DOHH2 (cell line): ENCODE results near the gene SIAH2.

Source experiments
- H3F3A ChIP-seq: fragments of 200-600 bp; sonication (generic), shearing (Covaris generic); 2 replicates; pipeline ENCODE4 v1.6.0; 2016; ENCODE audit warnings: antibody characterized with exemption, mild to moderate bottlenecking; ENCODE audit not compliant: control insufficient read depth, insufficient read depth
- H3K27ac ChIP-seq: fragments of 200-600 bp; sonication (generic); 2 replicates; pipeline ENCODE4 v1.5.1; 2014; ENCODE audit warnings: low read depth, mild to moderate bottlenecking, low read length, moderate library complexity
- H3K27me3 ChIP-seq: fragments of 200-600 bp; sonication (generic); 2 replicates; pipeline ENCODE4 v1.6.1; 2014; ENCODE audit warnings: mild to moderate bottlenecking, low read length, mixed read lengths; ENCODE audit not compliant: control insufficient read depth
- H3K36me3 ChIP-seq: fragments of 200-600 bp; sonication (generic); 2 replicates; pipeline ENCODE4 v1.6.1; 2014; ENCODE audit warnings: mild to moderate bottlenecking, low read length, moderate library complexity, mixed read lengths; ENCODE audit not compliant: control insufficient read depth
- H3K4me1 ChIP-seq: fragments of 200-600 bp; sonication (generic); 2 replicates; pipeline ENCODE4 v1.6.1; 2014; ENCODE audit warnings: mild to moderate bottlenecking, low read length, mixed read lengths; ENCODE audit not compliant: control insufficient read depth
- H3K4me2 ChIP-seq: fragments of 200-600 bp; sonication (generic); 2 replicates; pipeline ENCODE4 v1.6.0; 2014; ENCODE audit warnings: mild to moderate bottlenecking, low read length, moderate library complexity
- H3K4me3 ChIP-seq: fragments of 200-600 bp; sonication (generic); 2 replicates; pipeline ENCODE4 v1.5.1; 2014; ENCODE audit warnings: mild to moderate bottlenecking, low read length, mixed read lengths
- H3K79me2 ChIP-seq: fragments of 200-600 bp; sonication (generic); 2 replicates; pipeline ENCODE4 v1.6.1; 2014; ENCODE audit warnings: mild to moderate bottlenecking, low read length, mixed read lengths; ENCODE audit not compliant: control insufficient read depth
- H3K9me2 ChIP-seq: fragments of 200-600 bp; sonication (generic); replicated peaks from 2 replicates; pipeline ENCODE4 v1.6.1; 2014; ENCODE audit warnings: mild to moderate bottlenecking, low read length, mixed read lengths; ENCODE audit not compliant: control insufficient read depth
- H3K9me3 ChIP-seq: fragments of 200-600 bp; sonication (generic); 2 replicates; pipeline ENCODE4 v1.6.1; 2014; ENCODE audit warnings: antibody characterized with exemption, low read length, mixed read lengths; ENCODE audit not compliant: control insufficient read depth, insufficient read depth
- H4K20me1 ChIP-seq: fragments of 200-600 bp; sonication (generic); 2 replicates; pipeline ENCODE4 v1.6.0; 2014; ENCODE audit warnings: low read depth, mild to moderate bottlenecking, antibody characterized with exemption, low read length, moderate library complexity; ENCODE audit not compliant: control insufficient read depth, insufficient read depth
- EZH2phosphoT487 ChIP-seq: fragments of 200-600 bp; sonication (generic); IDR thresholded peaks from 2 replicates; pipeline ENCODE4 v1.6.1; 2017; ENCODE audit warnings: borderline replicate concordance, mild to moderate bottlenecking, antibody characterized with exemption, low read length, moderate library complexity, mixed read lengths
- TF ChIP-seq, protein P1 (sequence below): fragments of 200-600 bp; sonication (generic); IDR thresholded peaks from one replicate; pipeline ENCODE4 v1.5.1; 2014; ENCODE audit warnings: antibody characterized with exemption, mild to moderate bottlenecking, low read depth, low read length; ENCODE audit not compliant: poor library complexity, severe bottlenecking

SIAH2 gene

DNA sequence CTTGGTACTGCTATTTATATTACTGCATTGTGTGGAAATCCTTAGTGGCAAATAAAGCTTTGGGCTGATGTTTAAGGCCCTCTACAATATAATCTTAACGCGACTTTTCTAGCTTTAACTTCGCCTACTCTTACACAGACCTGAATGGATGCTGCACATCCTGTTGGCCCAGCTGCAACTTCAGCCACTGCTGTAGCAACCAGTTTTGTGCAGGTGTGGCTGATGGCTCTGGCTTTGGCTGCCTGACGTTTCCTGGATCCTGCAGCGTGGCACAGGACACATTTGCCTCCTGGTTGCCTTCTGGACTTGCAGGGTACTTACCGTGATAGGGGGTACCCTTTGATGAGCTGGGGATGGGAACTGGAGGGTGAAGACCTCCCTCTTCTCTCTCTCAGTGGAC lies 39.0 kb downstream of the SIAH2 start:
- no peaks in the 10 kb centered on the region for H3K4me1 ChIP-seq
- H3K9me3 ChIP-seq = no peaks in the 10 kb centered on the region
- H3K9me2 ChIP-seq = no peaks in the 10 kb centered on the region
- H4K20me1 ChIP-seq = no peaks in the 10 kb centered on the region
- H3F3A ChIP-seq = no peaks in the 10 kb centered on the region
- H3K79me2 ChIP-seq = no peaks in the 10 kb centered on the region
- no peaks in the 10 kb centered on the region for H3K27me3 ChIP-seq
- TF ChIP-seq, protein P1, sequence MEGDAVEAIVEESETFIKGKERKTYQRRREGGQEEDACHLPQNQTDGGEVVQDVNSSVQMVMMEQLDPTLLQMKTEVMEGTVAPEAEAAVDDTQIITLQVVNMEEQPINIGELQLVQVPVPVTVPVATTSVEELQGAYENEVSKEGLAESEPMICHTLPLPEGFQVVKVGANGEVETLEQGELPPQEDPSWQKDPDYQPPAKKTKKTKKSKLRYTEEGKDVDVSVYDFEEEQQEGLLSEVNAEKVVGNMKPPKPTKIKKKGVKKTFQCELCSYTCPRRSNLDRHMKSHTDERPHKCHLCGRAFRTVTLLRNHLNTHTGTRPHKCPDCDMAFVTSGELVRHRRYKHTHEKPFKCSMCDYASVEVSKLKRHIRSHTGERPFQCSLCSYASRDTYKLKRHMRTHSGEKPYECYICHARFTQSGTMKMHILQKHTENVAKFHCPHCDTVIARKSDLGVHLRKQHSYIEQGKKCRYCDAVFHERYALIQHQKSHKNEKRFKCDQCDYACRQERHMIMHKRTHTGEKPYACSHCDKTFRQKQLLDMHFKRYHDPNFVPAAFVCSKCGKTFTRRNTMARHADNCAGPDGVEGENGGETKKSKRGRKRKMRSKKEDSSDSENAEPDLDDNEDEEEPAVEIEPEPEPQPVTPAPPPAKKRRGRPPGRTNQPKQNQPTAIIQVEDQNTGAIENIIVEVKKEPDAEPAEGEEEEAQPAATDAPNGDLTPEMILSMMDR = no peak
- TF ChIP-seq EZH2phosphoT487 = no peak
- H3K27ac ChIP-seq = no peak overlapping the region
- H3K4me3 ChIP-seq = no peak overlapping the region
- no peak overlapping the region for H3K4me2 ChIP-seq
- H3K36me3 ChIP-seq = no peaks in the 10 kb centered on the region

DNA sequence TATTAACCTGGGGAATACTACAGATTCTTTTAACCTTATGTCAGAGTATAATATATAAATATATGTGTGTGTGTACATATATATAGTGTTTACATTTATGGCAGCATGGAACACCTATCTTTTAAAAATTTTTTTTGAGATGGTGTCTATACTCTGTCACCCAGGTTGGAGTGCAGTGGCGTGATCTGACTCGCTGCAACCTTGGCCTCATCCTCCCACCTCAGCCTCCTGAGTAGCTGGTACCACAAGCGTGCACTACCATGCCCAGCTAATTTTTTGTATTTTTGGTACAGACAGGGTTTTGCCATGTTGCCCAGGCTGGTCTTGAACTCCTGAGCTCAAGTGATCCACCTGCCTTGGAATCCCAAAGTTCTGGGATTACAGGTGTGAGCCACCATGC lies 40.7 kb downstream of the SIAH2 start:
- no peaks in the 10 kb centered on the region for H3F3A ChIP-seq
- H3K4me3 ChIP-seq = no peak overlapping the region
- H4K20me1 ChIP-seq = no peaks in the 10 kb centered on the region
- H3K79me2 ChIP-seq = no peaks in the 10 kb centered on the region
- H3K4me2 ChIP-seq = no peak overlapping the region
- H3K27me3 ChIP-seq = no peaks in the 10 kb centered on the region
- no peak for TF ChIP-seq EZH2phosphoT487
- no peak overlapping the region for H3K27ac ChIP-seq
- H3K9me3 ChIP-seq = no peaks in the 10 kb centered on the region
- H3K4me1 ChIP-seq = no peaks in the 10 kb centered on the region
- no peaks in the 10 kb centered on the region for H3K36me3 ChIP-seq
- no peaks in the 10 kb centered on the region for H3K9me2 ChIP-seq

DNA sequence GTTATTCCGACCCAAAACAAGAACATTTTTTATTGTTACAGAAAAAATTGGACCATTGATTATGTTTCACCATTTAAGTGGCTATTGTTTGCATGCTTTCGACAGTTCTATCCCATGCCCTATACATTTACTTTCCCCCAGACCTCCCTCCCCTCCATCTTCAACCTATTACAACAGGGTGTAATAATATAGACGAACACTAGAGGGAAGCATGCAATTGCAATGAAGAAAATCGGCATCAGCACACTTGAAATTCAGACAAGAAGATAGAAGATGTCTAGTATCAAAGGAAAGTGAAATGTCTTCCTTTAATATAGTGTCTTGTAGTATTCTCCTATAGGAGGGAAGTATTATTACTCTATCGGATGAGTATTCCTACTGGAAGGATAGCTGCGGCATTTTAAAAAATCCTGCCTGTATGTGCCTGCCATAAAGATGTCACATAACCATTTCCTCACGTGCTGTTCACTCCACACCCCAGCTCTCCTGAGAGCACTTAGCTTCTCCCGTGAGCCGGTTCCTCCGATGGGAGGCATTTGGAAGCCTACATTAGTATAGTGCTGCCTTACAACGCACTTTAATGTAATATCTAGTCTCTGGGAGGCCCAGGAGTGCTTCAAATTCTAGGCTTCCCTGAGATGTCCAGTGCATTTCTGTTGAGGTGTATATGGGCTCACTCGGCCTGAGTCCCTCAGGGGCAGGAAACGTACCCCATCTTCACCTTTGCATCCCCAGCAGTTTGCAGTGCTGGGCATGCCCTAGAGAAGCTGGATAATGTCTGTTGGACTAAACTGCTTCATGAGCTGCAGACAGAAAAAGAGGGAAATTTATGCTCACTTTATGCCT lies 41.5 kb downstream of the SIAH2 start:
- Histone ChIP-seq H3K4me3 (no peak overlapping the region), H3K79me2 (no peaks in the 10 kb centered on the region), H3F3A (no peaks in the 10 kb centered on the region), H3K9me2 (no peaks in the 10 kb centered on the region), H4K20me1 (no peaks in the 10 kb centered on the region), H3K4me1 (no peaks in the 10 kb centered on the region), H3K36me3 (no peaks in the 10 kb centered on the region), H3K9me3 (no peaks in the 10 kb centered on the region), H3K4me2 (no peak overlapping the region), H3K27ac (no peak overlapping the region), H3K27me3 (no peaks in the 10 kb centered on the region)
- TF ChIP-seq, protein P1 = peak; percentile 85
- no peak for TF ChIP-seq EZH2phosphoT487

DNA sequence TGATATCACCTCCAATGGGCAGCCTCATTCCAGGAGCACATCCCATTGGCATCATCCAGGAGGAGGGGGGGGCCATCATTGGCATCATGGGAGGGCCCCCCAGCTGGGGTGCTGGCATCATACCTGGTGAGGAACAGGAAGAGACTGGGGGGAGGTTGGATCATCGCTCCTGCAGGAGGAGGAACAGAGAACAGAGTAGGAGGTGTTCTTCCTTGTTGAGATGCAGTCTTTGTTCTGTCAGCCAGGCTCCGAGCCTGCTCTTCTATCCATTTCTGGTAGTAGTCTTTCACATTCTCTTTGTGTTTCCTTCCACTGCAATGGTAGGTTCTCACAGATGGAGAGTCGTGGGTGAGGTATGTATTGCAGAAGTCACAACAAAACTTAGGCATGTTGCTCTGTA lies 42.5 kb downstream of the SIAH2 start:
- H3K4me1 ChIP-seq = no peaks in the 10 kb centered on the region
- no peak overlapping the region for H3K4me2 ChIP-seq
- H3K27me3 ChIP-seq = no peaks in the 10 kb centered on the region
- H4K20me1 ChIP-seq = no peaks in the 10 kb centered on the region
- TF ChIP-seq, protein P1 = no peak
- no peak for TF ChIP-seq EZH2phosphoT487
- H3K36me3 ChIP-seq = no peaks in the 10 kb centered on the region
- no peak overlapping the region for H3K27ac ChIP-seq
- no peaks in the 10 kb centered on the region for H3K9me3 ChIP-seq
- no peaks in the 10 kb centered on the region for H3K9me2 ChIP-seq
- no peaks in the 10 kb centered on the region for H3F3A ChIP-seq
- H3K79me2 ChIP-seq = no peaks in the 10 kb centered on the region
- H3K4me3 ChIP-seq = no peak overlapping the region
